Measurements from ENCODE around the gene SLIT3.

- TF ChIP-seq EZH2 (IDR thresholded peaks at IDR 0.05; ENCODE audit: low read depth, unreplicated experiment) (no peak), POLR2AphosphoS5 (IDR thresholded peaks at IDR 0.05; ENCODE audit: low read depth) (no peak), ETS1 (IDR thresholded peaks at IDR 0.05) (no peak), EZH2phosphoT487 (IDR thresholded peaks at IDR 0.05; ENCODE audit: unreplicated experiment) (no peak), CREB1 (CRISPR knock-in tag; IDR thresholded peaks at IDR 0.05; ENCODE audit: low read depth) (no peak), ZNF331 (CRISPR knock-in tag; IDR thresholded peaks at IDR 0.05; ENCODE audit: low read depth) (no peak), REST (IDR thresholded peaks at IDR 0.05; ENCODE audit: unreplicated experiment) (no peak), STAT1 (IDR thresholded peaks at IDR 0.05; ENCODE audit: unreplicated experiment) (no peak), JUNB (IDR thresholded peaks at IDR 0.05; ENCODE audit: unreplicated experiment) (no peak), ZNF114 (CRISPR knock-in tag; IDR thresholded peaks at IDR 0.05) (no peak)
- TF ChIP-seq, protein P1, sequence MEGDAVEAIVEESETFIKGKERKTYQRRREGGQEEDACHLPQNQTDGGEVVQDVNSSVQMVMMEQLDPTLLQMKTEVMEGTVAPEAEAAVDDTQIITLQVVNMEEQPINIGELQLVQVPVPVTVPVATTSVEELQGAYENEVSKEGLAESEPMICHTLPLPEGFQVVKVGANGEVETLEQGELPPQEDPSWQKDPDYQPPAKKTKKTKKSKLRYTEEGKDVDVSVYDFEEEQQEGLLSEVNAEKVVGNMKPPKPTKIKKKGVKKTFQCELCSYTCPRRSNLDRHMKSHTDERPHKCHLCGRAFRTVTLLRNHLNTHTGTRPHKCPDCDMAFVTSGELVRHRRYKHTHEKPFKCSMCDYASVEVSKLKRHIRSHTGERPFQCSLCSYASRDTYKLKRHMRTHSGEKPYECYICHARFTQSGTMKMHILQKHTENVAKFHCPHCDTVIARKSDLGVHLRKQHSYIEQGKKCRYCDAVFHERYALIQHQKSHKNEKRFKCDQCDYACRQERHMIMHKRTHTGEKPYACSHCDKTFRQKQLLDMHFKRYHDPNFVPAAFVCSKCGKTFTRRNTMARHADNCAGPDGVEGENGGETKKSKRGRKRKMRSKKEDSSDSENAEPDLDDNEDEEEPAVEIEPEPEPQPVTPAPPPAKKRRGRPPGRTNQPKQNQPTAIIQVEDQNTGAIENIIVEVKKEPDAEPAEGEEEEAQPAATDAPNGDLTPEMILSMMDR (conservative IDR thresholded peaks at IDR 0.05; ENCODE audit: low read depth in 2 of 2), result no peak
- TF ChIP-seq, protein P2, sequence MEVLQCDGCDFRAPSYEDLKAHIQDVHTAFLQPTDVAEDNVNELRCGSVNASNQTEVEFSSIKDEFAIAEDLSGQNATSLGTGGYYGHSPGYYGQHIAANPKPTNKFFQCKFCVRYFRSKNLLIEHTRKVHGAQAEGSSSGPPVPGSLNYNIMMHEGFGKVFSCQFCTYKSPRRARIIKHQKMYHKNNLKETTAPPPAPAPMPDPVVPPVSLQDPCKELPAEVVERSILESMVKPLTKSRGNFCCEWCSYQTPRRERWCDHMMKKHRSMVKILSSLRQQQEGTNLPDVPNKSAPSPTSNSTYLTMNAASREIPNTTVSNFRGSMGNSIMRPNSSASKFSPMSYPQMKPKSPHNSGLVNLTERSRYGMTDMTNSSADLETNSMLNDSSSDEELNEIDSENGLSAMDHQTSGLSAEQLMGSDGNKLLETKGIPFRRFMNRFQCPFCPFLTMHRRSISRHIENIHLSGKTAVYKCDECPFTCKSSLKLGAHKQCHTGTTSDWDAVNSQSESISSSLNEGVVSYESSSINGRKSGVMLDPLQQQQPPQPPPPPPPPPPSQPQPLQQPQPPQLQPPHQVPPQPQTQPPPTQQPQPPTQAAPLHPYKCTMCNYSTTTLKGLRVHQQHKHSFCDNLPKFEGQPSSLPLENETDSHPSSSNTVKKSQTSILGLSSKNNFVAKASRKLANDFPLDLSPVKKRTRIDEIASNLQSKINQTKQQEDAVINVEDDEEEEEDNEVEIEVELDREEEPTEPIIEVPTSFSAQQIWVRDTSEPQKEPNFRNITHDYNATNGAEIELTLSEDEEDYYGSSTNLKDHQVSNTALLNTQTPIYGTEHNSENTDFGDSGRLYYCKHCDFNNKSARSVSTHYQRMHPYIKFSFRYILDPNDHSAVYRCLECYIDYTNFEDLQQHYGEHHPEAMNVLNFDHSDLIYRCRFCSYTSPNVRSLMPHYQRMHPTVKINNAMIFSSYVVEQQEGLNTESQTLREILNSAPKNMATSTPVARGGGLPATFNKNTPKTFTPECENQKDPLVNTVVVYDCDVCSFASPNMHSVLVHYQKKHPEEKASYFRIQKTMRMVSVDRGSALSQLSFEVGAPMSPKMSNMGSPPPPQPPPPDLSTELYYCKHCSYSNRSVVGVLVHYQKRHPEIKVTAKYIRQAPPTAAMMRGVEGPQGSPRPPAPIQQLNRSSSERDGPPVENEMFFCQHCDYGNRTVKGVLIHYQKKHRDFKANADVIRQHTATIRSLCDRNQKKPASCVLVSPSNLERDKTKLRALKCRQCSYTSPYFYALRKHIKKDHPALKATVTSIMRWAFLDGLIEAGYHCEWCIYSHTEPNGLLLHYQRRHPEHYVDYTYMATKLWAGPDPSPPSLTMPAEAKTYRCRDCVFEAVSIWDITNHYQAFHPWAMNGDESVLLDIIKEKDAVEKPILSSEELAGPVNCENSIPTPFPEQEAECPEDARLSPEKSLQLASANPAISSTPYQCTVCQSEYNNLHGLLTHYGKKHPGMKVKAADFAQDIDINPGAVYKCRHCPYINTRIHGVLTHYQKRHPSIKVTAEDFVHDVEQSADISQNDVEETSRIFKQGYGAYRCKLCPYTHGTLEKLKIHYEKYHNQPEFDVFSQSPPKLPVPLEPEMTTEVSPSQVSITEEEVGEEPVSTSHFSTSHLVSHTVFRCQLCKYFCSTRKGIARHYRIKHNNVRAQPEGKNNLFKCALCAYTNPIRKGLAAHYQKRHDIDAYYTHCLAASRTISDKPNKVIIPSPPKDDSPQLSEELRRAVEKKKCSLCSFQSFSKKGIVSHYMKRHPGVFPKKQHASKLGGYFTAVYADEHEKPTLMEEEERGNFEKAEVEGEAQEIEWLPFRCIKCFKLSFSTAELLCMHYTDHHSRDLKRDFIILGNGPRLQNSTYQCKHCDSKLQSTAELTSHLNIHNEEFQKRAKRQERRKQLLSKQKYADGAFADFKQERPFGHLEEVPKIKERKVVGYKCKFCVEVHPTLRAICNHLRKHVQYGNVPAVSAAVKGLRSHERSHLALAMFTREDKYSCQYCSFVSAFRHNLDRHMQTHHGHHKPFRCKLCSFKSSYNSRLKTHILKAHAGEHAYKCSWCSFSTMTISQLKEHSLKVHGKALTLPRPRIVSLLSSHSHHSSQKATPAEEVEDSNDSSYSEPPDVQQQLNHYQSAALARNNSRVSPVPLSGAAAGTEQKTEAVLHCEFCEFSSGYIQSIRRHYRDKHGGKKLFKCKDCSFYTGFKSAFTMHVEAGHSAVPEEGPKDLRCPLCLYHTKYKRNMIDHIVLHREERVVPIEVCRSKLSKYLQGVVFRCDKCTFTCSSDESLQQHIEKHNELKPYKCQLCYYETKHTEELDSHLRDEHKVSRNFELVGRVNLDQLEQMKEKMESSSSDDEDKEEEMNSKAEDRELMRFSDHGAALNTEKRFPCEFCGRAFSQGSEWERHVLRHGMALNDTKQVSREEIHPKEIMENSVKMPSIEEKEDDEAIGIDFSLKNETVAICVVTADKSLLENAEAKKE (CRISPR knock-in tag; IDR thresholded peaks at IDR 0.05), result no peak
Measured at GRCh38 chr5:168771678-168772077, 529.3 kb downstream of the SLIT3 start.

Data from GM23338 (cell line).